ENCODE results near the gene RAB40B. TPM values are rescaled to one million over a fixed set of nuclear protein-coding genes. Genes with fewer than 3 reads are reported as not detected.

The RAB40B gene
- polyA plus RNA-seq, 1 donor, result 18.0 TPM

GRCh38 chr17:82691714-82692113, 6.8 kb downstream of the RAB40B start:
- Histone ChIP-seq H3K27ac (ENCODE audit: low read length) (no peak overlapping the region), H3K4me3 (ENCODE audit: low read length) (no peak overlapping the region), H3K36me3 (ENCODE audit: control insufficient read depth, insufficient read depth, low read length) (peaks cover 6% of the 10 kb centered on the region), H3K4me1 (ENCODE audit: control insufficient read depth, insufficient read depth, low read length) (no peaks in the 10 kb centered on the region), H3K27me3 (ENCODE audit: control insufficient read depth, insufficient read depth, low read length) (no peaks in the 10 kb centered on the region), H3K9me3 (ENCODE audit: control insufficient read depth, low read depth, low read length) (peaks cover 7% of the 10 kb centered on the region)
- DNase-seq, result no peak
- no CpG with 5 or more reads among the region's 17 CpGs for WGBS (ENCODE audit: insufficient coverage, low lambda C conversion rate)

- WGBS (ENCODE audit: insufficient coverage, low lambda C conversion rate), result no CpG with 5 or more reads among the region's 18 CpGs
- DNase-seq, result no peak
- no peaks in the 10 kb centered on the region for H3K27me3 ChIP-seq (ENCODE audit: control insufficient read depth, insufficient read depth, low read length)
Measured at GRCh38 chr17:82690786-82691489, 7.6 kb downstream of the RAB40B start.

GRCh38 chr17:82689077-82689476, 9.4 kb downstream of the RAB40B start:
- no peak overlapping the region for H3K4me3 ChIP-seq (ENCODE audit: low read length)
- DNase-seq, result no peak
- no CpG with 5 or more reads among the region's 8 CpGs for WGBS (ENCODE audit: insufficient coverage, low lambda C conversion rate)
- no peak overlapping the region for H3K27ac ChIP-seq (ENCODE audit: low read length)
- H3K4me1 ChIP-seq (ENCODE audit: control insufficient read depth, insufficient read depth, low read length), result peaks cover 7% of the 10 kb centered on the region
- H3K27me3 ChIP-seq (ENCODE audit: control insufficient read depth, insufficient read depth, low read length), result no peaks in the 10 kb centered on the region
- H3K9me3 ChIP-seq (ENCODE audit: control insufficient read depth, low read depth, low read length), result no peaks in the 10 kb centered on the region
- peaks cover 6% of the 10 kb centered on the region for H3K36me3 ChIP-seq (ENCODE audit: control insufficient read depth, insufficient read depth, low read length)

More at GRCh38 chr17:82690786-82691489, 7.6 kb downstream of the RAB40B start:
- Histone ChIP-seq H3K9me3 (ENCODE audit: control insufficient read depth, low read depth, low read length) (peaks cover 3% of the 10 kb centered on the region), H3K4me3 (ENCODE audit: low read length) (no peak overlapping the region), H3K4me1 (ENCODE audit: control insufficient read depth, insufficient read depth, low read length) (no peaks in the 10 kb centered on the region), H3K27ac (ENCODE audit: low read length) (no peak overlapping the region), H3K36me3 (ENCODE audit: control insufficient read depth, insufficient read depth, low read length) (peaks cover 5% of the 10 kb centered on the region)

GRCh38 chr17:82687871-82688270, 10.6 kb downstream of the RAB40B start:
- H3K27ac ChIP-seq (ENCODE audit: low read length), result no peak overlapping the region

GRCh38 chr17:82687375-82687861, 11.1 kb downstream of the RAB40B start:
- no peaks in the 10 kb centered on the region for H3K9me3 ChIP-seq (ENCODE audit: control insufficient read depth, low read depth, low read length)
- H3K4me3 ChIP-seq (ENCODE audit: low read length), result no peak overlapping the region
- no CpG with 5 or more reads among the region's 10 CpGs for WGBS (ENCODE audit: insufficient coverage, low lambda C conversion rate)
- H3K27me3 ChIP-seq (ENCODE audit: control insufficient read depth, insufficient read depth, low read length), result no peaks in the 10 kb centered on the region
- H3K27ac ChIP-seq (ENCODE audit: low read length), result no peak overlapping the region
- peak in 1 of 2 donors; percentile 42 for DNase-seq
- H3K36me3 ChIP-seq (ENCODE audit: control insufficient read depth, insufficient read depth, low read length), result peaks cover 6% of the 10 kb centered on the region
- H3K4me1 ChIP-seq (ENCODE audit: control insufficient read depth, insufficient read depth, low read length), result peaks cover 7% of the 10 kb centered on the region

More at GRCh38 chr17:82687871-82688270, 10.6 kb downstream of the RAB40B start:
- Histone ChIP-seq H3K36me3 (ENCODE audit: control insufficient read depth, insufficient read depth, low read length) (peaks cover 6% of the 10 kb centered on the region), H3K4me3 (ENCODE audit: low read length) (no peak overlapping the region), H3K27me3 (ENCODE audit: control insufficient read depth, insufficient read depth, low read length) (no peaks in the 10 kb centered on the region), H3K9me3 (ENCODE audit: control insufficient read depth, low read depth, low read length) (no peaks in the 10 kb centered on the region), H3K4me1 (ENCODE audit: control insufficient read depth, insufficient read depth, low read length) (peaks cover 7% of the 10 kb centered on the region)
- no CpG with 5 or more reads among the region's 9 CpGs for WGBS (ENCODE audit: insufficient coverage, low lambda C conversion rate)
- no peak for DNase-seq

- no peak for DNase-seq
- Histone ChIP-seq H3K4me1 (ENCODE audit: control insufficient read depth, insufficient read depth, low read length) (peaks cover 7% of the 10 kb centered on the region), H3K9me3 (ENCODE audit: control insufficient read depth, low read depth, low read length) (peaks cover 3% of the 10 kb centered on the region), H3K27me3 (ENCODE audit: control insufficient read depth, insufficient read depth, low read length) (no peaks in the 10 kb centered on the region), H3K36me3 (ENCODE audit: control insufficient read depth, insufficient read depth, low read length) (peaks cover 6% of the 10 kb centered on the region), H3K4me3 (ENCODE audit: low read length) (no peak overlapping the region), H3K27ac (ENCODE audit: low read length) (no peak overlapping the region)
- WGBS (ENCODE audit: insufficient coverage, low lambda C conversion rate), result 91% methylated on average over 4 of the region's 19 CpGs
Measured at GRCh38 chr17:82686366-82687324, 11.9 kb downstream of the RAB40B start.

GRCh38 chr17:82685291-82685690, 13.2 kb downstream of the RAB40B start:
- no CpG with 5 or more reads among the region's 12 CpGs for WGBS (ENCODE audit: insufficient coverage, low lambda C conversion rate)
- Histone ChIP-seq H3K27ac (ENCODE audit: low read length) (no peak overlapping the region), H3K27me3 (ENCODE audit: control insufficient read depth, insufficient read depth, low read length) (no peaks in the 10 kb centered on the region), H3K4me1 (ENCODE audit: control insufficient read depth, insufficient read depth, low read length) (peaks cover 7% of the 10 kb centered on the region), H3K4me3 (ENCODE audit: low read length) (no peak overlapping the region), H3K36me3 (ENCODE audit: control insufficient read depth, insufficient read depth, low read length) (peaks cover 2% of the 10 kb centered on the region), H3K9me3 (ENCODE audit: control insufficient read depth, low read depth, low read length) (peaks cover 3% of the 10 kb centered on the region)
- no peak for DNase-seq

GRCh38 chr17:82684228-82684841, 14.2 kb downstream of the RAB40B start:
- Histone ChIP-seq H3K27me3 (ENCODE audit: control insufficient read depth, insufficient read depth, low read length) (no peaks in the 10 kb centered on the region), H3K27ac (ENCODE audit: low read length) (peak overlapping the region; percentile 79), H3K36me3 (ENCODE audit: control insufficient read depth, insufficient read depth, low read length) (peaks cover 2% of the 10 kb centered on the region), H3K4me1 (ENCODE audit: control insufficient read depth, insufficient read depth, low read length) (peaks cover 7% of the 10 kb centered on the region), H3K4me3 (ENCODE audit: low read length) (peak overlapping the region; percentile 13), H3K9me3 (ENCODE audit: control insufficient read depth, low read depth, low read length) (peaks cover 11% of the 10 kb centered on the region)
- no CpG with 5 or more reads among the region's 13 CpGs for WGBS (ENCODE audit: insufficient coverage, low lambda C conversion rate)
- peak; percentile 78 to 90 for DNase-seq

- H3K4me3 ChIP-seq (ENCODE audit: low read length), result no peak overlapping the region
- peaks cover 11% of the 10 kb centered on the region for H3K9me3 ChIP-seq (ENCODE audit: control insufficient read depth, low read depth, low read length)
- DNase-seq, result no peak
- H3K27ac ChIP-seq (ENCODE audit: low read length), result peak overlapping the region; percentile 79
- no peaks in the 10 kb centered on the region for H3K27me3 ChIP-seq (ENCODE audit: control insufficient read depth, insufficient read depth, low read length)
- no CpG with 5 or more reads among the region's 1 CpG for WGBS (ENCODE audit: insufficient coverage, low lambda C conversion rate)
- H3K36me3 ChIP-seq (ENCODE audit: control insufficient read depth, insufficient read depth, low read length), result peaks cover 2% of the 10 kb centered on the region
- H3K4me1 ChIP-seq (ENCODE audit: control insufficient read depth, insufficient read depth, low read length), result peaks cover 7% of the 10 kb centered on the region
Measured at GRCh38 chr17:82683534-82683933, 15.0 kb downstream of the RAB40B start.

GRCh38 chr17:82681547-82681946, 17.0 kb downstream of the RAB40B start:
- Histone ChIP-seq H3K4me3 (ENCODE audit: low read length) (no peak overlapping the region), H3K27ac (ENCODE audit: low read length) (no peak overlapping the region), H3K27me3 (ENCODE audit: control insufficient read depth, insufficient read depth, low read length) (no peaks in the 10 kb centered on the region), H3K4me1 (ENCODE audit: control insufficient read depth, insufficient read depth, low read length) (peaks cover 7% of the 10 kb centered on the region), H3K36me3 (ENCODE audit: control insufficient read depth, insufficient read depth, low read length) (peaks cover 2% of the 10 kb centered on the region), H3K9me3 (ENCODE audit: control insufficient read depth, low read depth, low read length) (peaks cover 11% of the 10 kb centered on the region)
- WGBS (ENCODE audit: insufficient coverage, low lambda C conversion rate), result 100% methylated on average over 2 of the region's 3 CpGs
- no peak for DNase-seq

Data from large intestine (tissue), 3 donors.